K562 (cell line): ENCODE data around the gene TSPAN16. TPM values are rescaled to one million over a fixed set of nuclear protein-coding genes. Genes with fewer than 3 reads are reported as not detected.

Experiments
- ATAC-seq: fragments of 200-7000 bp; cut with Tn5 transposase; 3 replicates; pipeline ENCODE4 v1.9.1; 2020; ENCODE audit warnings: moderate library complexity
- BruUV-seq: library from RNA; stranded (reverse); fragments of 400-500 nt; replicated peaks from 2 replicates; lab custom pipeline; 2021; lab: Mats Ljungman, UMichigan
- CTCF ChIA-PET: fragments of 300-600 bp; formaldehyde crosslinking; extraction: SDS; loops from one replicate; lab custom pipeline; 2021; ENCODE audit warnings: low intra/inter-chr PET ratio; lab: Yijun Ruan, JAX
- POLR2A ChIA-PET: fragments of 300-600, 350-650 bp; sonication (Branson Sonifier 250); formaldehyde crosslinking; extraction: SDS; loops from one replicate; lab custom pipeline; 2021; ENCODE audit warnings: antibody characterized with exemption, inconsistent platforms; lab: Yijun Ruan, JAX
- DNase-seq, 4 experiments: peaks; one replicate each; pipeline versions ENCODE4 v3.0.0 to v3.0.0-alpha.2; 2011 to 2018; ENCODE audit warnings: low spot score in 3 of 4, mixed read lengths in 3 of 4; ENCODE audit errors: extremely low read depth in 1 of 4
- FAIRE-seq: peaks from 2 replicates; lab custom pipeline; 2011; peaks lifted over from hg19 to GRCh38; lab: Jason Lieb, UNC
- H2AFZ ChIP-seq: 2 replicates; pipeline ENCODE4 v1.6.0; 2011; ENCODE audit warnings: low read depth, low read length, control low read depth, inconsistent platforms
- H3K27ac ChIP-seq: fragments of 200-600 bp; 3 replicates; pipeline ENCODE4 v1.8.0; 2011; ENCODE audit warnings: low read depth, mild to moderate bottlenecking, control low read depth, inconsistent platforms, low read length, moderate library complexity, mixed read lengths; ENCODE audit errors: extremely low read depth
- H3K27me3 ChIP-seq, 2 experiments: fragments of 300-600 bp in 1 of 2; 2 replicates in 1 of 2; 3 replicates in 1 of 2; pipeline versions ENCODE4 v1.6.0 to v1.8.0; 2011; ENCODE audit warnings: inconsistent platforms in 2 of 2, low read length in 2 of 2, mild to moderate bottlenecking in 1 of 2, mixed read lengths in 1 of 2, moderate library complexity in 1 of 2; ENCODE audit not compliant: control insufficient read depth in 2 of 2, insufficient read depth in 2 of 2
- H3K36me3 ChIP-seq: fragments of 300-600 bp; 3 replicates; pipeline ENCODE4 v1.8.0; 2011; ENCODE audit warnings: mild to moderate bottlenecking, low read length, inconsistent platforms; ENCODE audit not compliant: control insufficient read depth, insufficient read depth
- H3K4me1 ChIP-seq, 2 experiments: fragments of 200-600 bp in 1 of 2; replicated peaks in 1 of 2; 2 replicates in 1 of 2; 3 replicates in 1 of 2; pipeline versions ENCODE4 v1.5.1 to v1.8.0; 2011; ENCODE audit warnings: inconsistent platforms in 2 of 2, low read length in 2 of 2, mild to moderate bottlenecking in 1 of 2, mixed read lengths in 1 of 2, moderate library complexity in 1 of 2; ENCODE audit not compliant: control insufficient read depth in 2 of 2, insufficient read depth in 2 of 2
- H3K4me2 ChIP-seq: 2 replicates; pipeline ENCODE4 v1.6.1; 2011; ENCODE audit warnings: low read length, control low read depth, inconsistent platforms, mixed read lengths; ENCODE audit not compliant: insufficient read depth
- H3K4me3 ChIP-seq: fragments of 200-600 bp; sonication (generic), shearing (Covaris generic); 2 replicates; pipeline ENCODE4 v1.5.1; 2016; ENCODE audit warnings: control low read depth, inconsistent platforms
- H3K79me2 ChIP-seq: fragments of 200-600 bp; 3 replicates; pipeline ENCODE4 v1.8.0; 2011; ENCODE audit warnings: low read length, inconsistent platforms; ENCODE audit not compliant: control insufficient read depth, insufficient read depth
- H3K9ac ChIP-seq, 2 experiments: 2 replicates each; pipeline versions ENCODE4 v1.6.0 to v1.6.1; 2011; ENCODE audit warnings: low read depth in 2 of 2, low read length in 2 of 2, control low read depth in 1 of 2, inconsistent platforms in 1 of 2, mild to moderate bottlenecking in 1 of 2, mixed read lengths in 1 of 2; ENCODE audit not compliant: insufficient read depth in 1 of 2
- H3K9me1 ChIP-seq: one replicate; pipeline ENCODE4 v1.6.0; 2011; ENCODE audit warnings: inconsistent platforms, mild to moderate bottlenecking, low read length, moderate library complexity; ENCODE audit not compliant: control insufficient read depth, insufficient read depth
- H3K9me3 ChIP-seq: replicated peaks from 2 replicates; pipeline ENCODE4 v1.5.1; 2011; ENCODE audit warnings: low read depth, low read length, inconsistent platforms; ENCODE audit not compliant: control insufficient read depth, insufficient read depth
- H4K20me1 ChIP-seq: replicated peaks from 2 replicates; pipeline ENCODE4 v1.6.1; 2011; ENCODE audit warnings: low read length, inconsistent platforms, mixed read lengths; ENCODE audit not compliant: control insufficient read depth, insufficient read depth
- CBFA2T2 ChIP-seq: fragments of 450-650 bp; conservative IDR thresholded peaks from 2 replicates; pipeline ENCODE4 v1.6.1; 2017; ENCODE audit warnings: mild to moderate bottlenecking
- CTBP1 ChIP-seq: fragments of 450-650 bp; IDR thresholded peaks from 2 replicates; pipeline ENCODE4 v1.6.1; 2016; ENCODE audit warnings: borderline replicate concordance
- HES1 ChIP-seq: fragments of 450-650 bp; IDR thresholded peaks from 2 replicates; pipeline ENCODE4 v1.6.1; 2016; ENCODE audit warnings: low read depth, mild to moderate bottlenecking, moderate library complexity
- KDM1A ChIP-seq, 2 experiments: fragments of 450-650 bp; IDR thresholded peaks; 2 replicates each; pipeline ENCODE4 v1.6.1; 2016; ENCODE audit warnings: mild to moderate bottlenecking in 2 of 2
- NBN ChIP-seq: fragments of 450-650 bp; IDR thresholded peaks from 2 replicates; pipeline ENCODE4 v1.6.1; 2016; ENCODE audit warnings: low read depth, mild to moderate bottlenecking
- PRMT5 ChIP-seq: sonication (generic); formaldehyde crosslinking; IDR thresholded peaks from 2 replicates; pipeline ENCODE4 v1.5.0; 2020; ENCODE audit warnings: missing genetic modification reagents
- ZNF184 ChIP-seq: sonication (generic); formaldehyde crosslinking; IDR thresholded peaks from 2 replicates; pipeline ENCODE4 v1.5.0; 2020; ENCODE audit warnings: missing genetic modification reagents
- WGBS: fragments of 100-300 bp; shearing (Covaris generic); methylation state at CpG from one replicate; pipeline ENCODE4 v1.1.6; 2016; ENCODE audit warnings: low coverage, mixed read lengths; ENCODE audit not compliant: insufficient coverage; ENCODE audit errors: missing lambda C conversion rate; 5-methylcytosine and 5-hydroxymethylcytosine counted together
- in situ Hi-C: fragments of 300-500 bp; cut with MboI; formaldehyde crosslinking; loops from 4 replicates; pipeline ENCODE4 v1.15.0; 2018; ENCODE audit warnings: inconsistent platforms, mixed read lengths
- intact Hi-C: fragments of 100-400 bp; cut with micrococcal nuclease; formaldehyde crosslinking; loops from 2 replicates; pipeline ENCODE4 v1.14.2; 2022
- polyA plus RNA-seq, 8 experiments: library from polyadenylated mRNA; depleted of rRNA in 4 of 8; stranded (reverse) in 5 of 8; unstranded in 3 of 8; fragments of >200 nt; fragmentation: Nextera tagmentation in 2 of 8; fragmentation: Illumina TruSeq in 1 of 8; extraction: Ambion mirVana in 2 of 8; extraction: Trizol in 1 of 8; gene quantifications; 2 replicates each; pipeline versions ENCODE4 v1.2.1 to v1.2.3, GENCODE V29; 2011 to 2014; ENCODE audit warnings: inconsistent platforms in 1 of 8, missing spikeins in 1 of 8
- total RNA-seq, 7 experiments: library from RNA; depleted of rRNA in 6 of 7; stranded (reverse); fragments of >200 nt in 6 of 7; fragmentation: Illumina TruSeq in 2 of 7; extraction: Trizol in 2 of 7; gene quantifications; 2 replicates each; pipeline versions ENCODE4 v1.2.1 to v1.2.3, GENCODE V29; 2011 to 2021; ENCODE audit warnings: low replicate concordance in 1 of 7
- TF ChIP-seq, protein P1 (sequence below): sonication (generic); formaldehyde crosslinking; IDR thresholded peaks from 2 replicates; pipeline ENCODE4 v1.8.0; 2023; ENCODE audit warnings: mild to moderate bottlenecking, missing genetic modification reagents

Gene TSPAN16
- total and polyA plus RNA-seq, 9 of the 15 experiments (the other 6 are each of a cell fraction or from before 2014, with no cell fraction given): not detected

GRCh38 chr19:11273296-11273695, 22.7 kb upstream of the TSPAN16 start (continued):
- TF ChIP-seq CBFA2T2: peak; percentile 64
- TF ChIP-seq KDM1A (IDR thresholded peaks at IDR 0.05): no peak
- TF ChIP-seq PRMT5 (CRISPR knock-in tag): no peak
- TF ChIP-seq, protein P1, sequence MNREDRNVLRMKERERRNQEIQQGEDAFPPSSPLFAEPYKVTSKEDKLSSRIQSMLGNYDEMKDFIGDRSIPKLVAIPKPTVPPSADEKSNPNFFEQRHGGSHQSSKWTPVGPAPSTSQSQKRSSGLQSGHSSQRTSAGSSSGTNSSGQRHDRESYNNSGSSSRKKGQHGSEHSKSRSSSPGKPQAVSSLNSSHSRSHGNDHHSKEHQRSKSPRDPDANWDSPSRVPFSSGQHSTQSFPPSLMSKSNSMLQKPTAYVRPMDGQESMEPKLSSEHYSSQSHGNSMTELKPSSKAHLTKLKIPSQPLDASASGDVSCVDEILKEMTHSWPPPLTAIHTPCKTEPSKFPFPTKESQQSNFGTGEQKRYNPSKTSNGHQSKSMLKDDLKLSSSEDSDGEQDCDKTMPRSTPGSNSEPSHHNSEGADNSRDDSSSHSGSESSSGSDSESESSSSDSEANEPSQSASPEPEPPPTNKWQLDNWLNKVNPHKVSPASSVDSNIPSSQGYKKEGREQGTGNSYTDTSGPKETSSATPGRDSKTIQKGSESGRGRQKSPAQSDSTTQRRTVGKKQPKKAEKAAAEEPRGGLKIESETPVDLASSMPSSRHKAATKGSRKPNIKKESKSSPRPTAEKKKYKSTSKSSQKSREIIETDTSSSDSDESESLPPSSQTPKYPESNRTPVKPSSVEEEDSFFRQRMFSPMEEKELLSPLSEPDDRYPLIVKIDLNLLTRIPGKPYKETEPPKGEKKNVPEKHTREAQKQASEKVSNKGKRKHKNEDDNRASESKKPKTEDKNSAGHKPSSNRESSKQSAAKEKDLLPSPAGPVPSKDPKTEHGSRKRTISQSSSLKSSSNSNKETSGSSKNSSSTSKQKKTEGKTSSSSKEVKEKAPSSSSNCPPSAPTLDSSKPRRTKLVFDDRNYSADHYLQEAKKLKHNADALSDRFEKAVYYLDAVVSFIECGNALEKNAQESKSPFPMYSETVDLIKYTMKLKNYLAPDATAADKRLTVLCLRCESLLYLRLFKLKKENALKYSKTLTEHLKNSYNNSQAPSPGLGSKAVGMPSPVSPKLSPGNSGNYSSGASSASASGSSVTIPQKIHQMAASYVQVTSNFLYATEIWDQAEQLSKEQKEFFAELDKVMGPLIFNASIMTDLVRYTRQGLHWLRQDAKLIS (CRISPR knock-in tag): no peak
- no peak for TF ChIP-seq HES1
- no peak for TF ChIP-seq NBN

DNA sequence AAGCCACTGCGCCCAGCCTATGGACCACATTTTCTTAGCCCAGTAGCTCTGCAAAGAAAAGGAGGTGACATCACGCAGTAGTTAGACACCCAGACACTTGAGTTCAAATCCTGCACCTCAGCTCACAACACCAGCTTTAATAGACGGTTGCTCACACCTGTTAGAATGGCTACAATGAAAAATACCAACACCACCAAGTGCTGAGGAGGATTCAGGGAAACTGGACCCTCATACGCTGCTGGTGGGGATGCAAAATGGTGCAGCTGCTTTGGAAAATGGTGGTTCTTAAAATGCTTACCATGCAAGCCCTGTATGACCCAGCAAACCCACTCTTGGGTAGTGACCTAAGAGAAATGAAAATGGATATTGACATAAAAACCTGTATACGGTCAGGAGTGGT, 22.0 kb upstream of the TSPAN16 start:
- no peaks in the 10 kb centered on the region for H3K79me2 ChIP-seq
- DNase-seq (no peak), ATAC-seq (no peak), FAIRE-seq (no peak)
- CTCF ChIA-PET: no interaction called here
- BruUV-seq: no TSS peak
- intact Hi-C loops (no loop called here), in situ Hi-C loops (no loop called here)
- H3K9ac ChIP-seq: no peak overlapping the region
- H4K20me1 ChIP-seq: no peaks in the 10 kb centered on the region
- no peaks in the 10 kb centered on the region for H3K9me1 ChIP-seq
- H3K27me3 ChIP-seq: peaks cover 0 to 37% of the 10 kb centered on the region in 2 experiments; a peak in 3 of 5 replicates
- no peak overlapping the region for H2AFZ ChIP-seq
- no peak overlapping the region for H3K4me3 ChIP-seq
- H3K4me1 ChIP-seq: peaks cover 0 to 4% of the 10 kb centered on the region in 2 experiments; a peak in 2 of 5 replicates
- H3K27ac ChIP-seq: no peak overlapping the region
- WGBS: 10% methylated on average over 5 of the region's 5 CpGs
- POLR2A ChIA-PET: interaction anchor here (0.5 to 0.8 kb wide), 3 partner anchors 9 to 101 kb away, joined by 3 read pairs; partner anchors contain the start of gene SWSAP1
- peak; percentile 14; the same call in 1 of the 2 replicates for TF ChIP-seq ZNF184
- TF ChIP-seq CTBP1: no peak
- H3K4me2 ChIP-seq: no peak overlapping the region
- no peaks in the 10 kb centered on the region for H3K9me3 ChIP-seq
- no peaks in the 10 kb centered on the region for H3K36me3 ChIP-seq
